ENCODE measurements around the gene TTC28. TPM values are rescaled to one million over a fixed set of nuclear protein-coding genes. Genes with fewer than 3 reads are reported as not detected.

Gene TTC28
- total RNA-seq, 1 donor from 2014 or later = 70.8 TPM

- Mint-ChIP-seq H3K27me3 (ENCODE audit: unreplicated experiment) (peaks cover 8% of the 10 kb centered on the region), H3K27ac (ENCODE audit: unreplicated experiment) (no peak overlapping the region), H3K4me1 (ENCODE audit: unreplicated experiment) (peaks cover 6% of the 10 kb centered on the region), H3K9me3 (ENCODE audit: unreplicated experiment) (no peaks in the 10 kb centered on the region), H3K36me3 (ENCODE audit: low read depth, unreplicated experiment) (peaks cover 25% of the 10 kb centered on the region), H3K4me3 (ENCODE audit: unreplicated experiment) (no peak overlapping the region)
- DNase-seq (ENCODE audit: low spot score) = no peak
- TF ChIP-seq CTCF (IDR thresholded peaks at IDR 0.05; ENCODE audit: unreplicated experiment) = no peak
Measured at GRCh38 chr22:27992294-27993165, 687.1 kb downstream of the TTC28 start.

- Mint-ChIP-seq H3K36me3 (ENCODE audit: low read depth, unreplicated experiment) (peaks cover 25% of the 10 kb centered on the region), H3K4me3 (ENCODE audit: unreplicated experiment) (peak overlapping the region; percentile 42), H3K27ac (ENCODE audit: unreplicated experiment) (no peak overlapping the region), H3K9me3 (ENCODE audit: unreplicated experiment) (no peaks in the 10 kb centered on the region), H3K4me1 (ENCODE audit: unreplicated experiment) (peaks cover 6% of the 10 kb centered on the region), H3K27me3 (ENCODE audit: unreplicated experiment) (peaks cover 8% of the 10 kb centered on the region)
- no peak for DNase-seq (ENCODE audit: low spot score)
- TF ChIP-seq CTCF (IDR thresholded peaks at IDR 0.05; ENCODE audit: unreplicated experiment) = no peak
Measured at GRCh38 chr22:27991586-27992293, 687.9 kb downstream of the TTC28 start.

- no peak overlapping the region for H3K27ac Mint-ChIP-seq (ENCODE audit: unreplicated experiment)
- peaks cover 8% of the 10 kb centered on the region for H3K27me3 Mint-ChIP-seq (ENCODE audit: unreplicated experiment)
- peak; percentile 72 for DNase-seq (ENCODE audit: low spot score)
- no peaks in the 10 kb centered on the region for H3K9me3 Mint-ChIP-seq (ENCODE audit: unreplicated experiment)
- peak; percentile 67 for TF ChIP-seq CTCF (IDR thresholded peaks at IDR 0.05; ENCODE audit: unreplicated experiment)
- H3K4me3 Mint-ChIP-seq (ENCODE audit: unreplicated experiment) = no peak overlapping the region
- H3K4me1 Mint-ChIP-seq (ENCODE audit: unreplicated experiment) = peaks cover 6% of the 10 kb centered on the region
- peaks cover 25% of the 10 kb centered on the region for H3K36me3 Mint-ChIP-seq (ENCODE audit: low read depth, unreplicated experiment)
Measured at GRCh38 chr22:27990879-27991278, 688.8 kb downstream of the TTC28 start.

- no peaks in the 10 kb centered on the region for H3K9me3 Mint-ChIP-seq (ENCODE audit: unreplicated experiment)
- no peak overlapping the region for H3K27ac Mint-ChIP-seq (ENCODE audit: unreplicated experiment)
- no peak for DNase-seq (ENCODE audit: low spot score)
- H3K36me3 Mint-ChIP-seq (ENCODE audit: low read depth, unreplicated experiment) = peaks cover 28% of the 10 kb centered on the region
- H3K27me3 Mint-ChIP-seq (ENCODE audit: unreplicated experiment) = peaks cover 8% of the 10 kb centered on the region
- TF ChIP-seq CTCF (IDR thresholded peaks at IDR 0.05; ENCODE audit: unreplicated experiment) = no peak
- H3K4me1 Mint-ChIP-seq (ENCODE audit: unreplicated experiment) = peaks cover 6% of the 10 kb centered on the region
- H3K4me3 Mint-ChIP-seq (ENCODE audit: unreplicated experiment) = no peak overlapping the region
Measured at GRCh38 chr22:27990451-27990840, 689.2 kb downstream of the TTC28 start.

All from endothelial cell (in vitro differentiated cells).